Fibroblast of peridontal ligament (primary cell): Measurements from ENCODE around the gene SMIM34.
"Not testable (repeated sequence)": the region's sequence is repeated elsewhere in the genome, so short reads cannot be mapped to it uniquely, and the experiment has no call there.

ENCODE experiments used
- DNase-seq: peaks from one replicate; pipeline ENCODE4 v3.0.0-alpha.2; 2010; ENCODE audit errors: extremely low read depth

The SMIM34 gene, protein sequence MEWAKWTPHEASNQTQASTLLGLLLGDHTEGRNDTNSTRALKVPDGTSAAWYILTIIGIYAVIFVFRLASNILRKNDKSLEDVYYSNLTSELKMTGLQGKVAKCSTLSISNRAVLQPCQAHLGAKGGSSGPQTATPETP

DNA sequence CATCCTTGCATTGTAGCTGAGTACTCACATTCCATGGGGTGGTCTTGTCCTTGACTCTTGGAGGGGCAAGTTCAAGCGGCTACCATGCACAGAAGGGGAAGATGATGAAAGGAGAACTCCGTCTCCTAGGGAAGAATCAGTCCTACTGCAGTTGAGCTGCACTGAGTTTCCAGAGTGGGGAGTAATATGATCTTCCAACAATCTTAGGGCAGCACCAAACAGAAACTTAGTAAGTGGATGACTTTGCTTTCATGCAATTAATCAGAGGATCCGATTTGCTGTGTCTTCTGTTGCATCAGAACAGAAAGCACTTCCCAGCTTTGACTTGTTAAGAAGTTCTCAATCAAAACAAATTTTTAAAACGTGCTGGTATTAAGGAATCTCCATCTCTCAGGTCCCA, at the start of gene SMIM34:
SMIM34 (minus strand) TSS at position 147 of the 400 bp plus-strand sequence; CDS start at position 35, 112 bp downstream.
- not testable (repeated sequence) for DNase-seq

DNA sequence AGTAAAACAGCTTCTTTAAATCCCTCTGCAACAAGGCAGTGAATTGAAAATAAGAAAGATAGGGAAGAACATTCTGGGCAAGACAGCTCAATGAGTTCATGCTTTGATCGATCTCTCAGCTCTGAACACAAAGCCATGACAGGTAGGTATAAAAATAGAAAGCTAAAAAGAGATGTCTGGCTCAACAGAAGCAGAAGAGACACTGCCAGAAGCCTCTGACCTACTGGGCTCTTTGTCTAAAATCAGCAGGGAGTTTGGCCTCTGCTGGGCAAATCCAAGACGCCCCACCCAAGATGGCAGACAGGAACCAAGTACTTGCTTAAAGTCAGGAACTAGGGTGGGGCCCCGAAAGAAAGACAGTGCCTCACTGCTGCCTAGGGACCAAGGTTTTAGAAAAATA, 43.6 kb upstream of the SMIM34 start:
- DNase-seq = not testable (repeated sequence)

DNA sequence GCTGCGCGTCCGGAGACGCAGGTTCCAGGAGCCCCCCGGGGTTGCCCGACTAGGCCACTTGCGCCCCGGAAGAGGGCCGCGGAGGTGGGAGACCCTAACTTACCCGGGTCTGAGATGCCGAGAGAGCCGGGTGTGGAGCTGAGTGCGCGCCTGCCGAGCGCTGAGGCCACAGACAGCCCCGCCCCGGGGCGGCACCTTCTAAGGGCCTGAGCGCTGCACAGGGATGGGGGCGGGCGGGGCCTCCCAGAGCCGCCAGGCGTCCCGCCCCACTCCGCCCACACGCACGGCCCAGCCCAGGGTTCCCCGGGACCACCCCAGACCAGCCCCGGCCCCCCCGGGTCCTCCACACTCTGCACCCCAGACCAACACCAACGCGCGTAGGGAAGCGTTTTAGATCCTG, 35.7 kb upstream of the SMIM34 start:
- not testable (repeated sequence) for DNase-seq

DNA sequence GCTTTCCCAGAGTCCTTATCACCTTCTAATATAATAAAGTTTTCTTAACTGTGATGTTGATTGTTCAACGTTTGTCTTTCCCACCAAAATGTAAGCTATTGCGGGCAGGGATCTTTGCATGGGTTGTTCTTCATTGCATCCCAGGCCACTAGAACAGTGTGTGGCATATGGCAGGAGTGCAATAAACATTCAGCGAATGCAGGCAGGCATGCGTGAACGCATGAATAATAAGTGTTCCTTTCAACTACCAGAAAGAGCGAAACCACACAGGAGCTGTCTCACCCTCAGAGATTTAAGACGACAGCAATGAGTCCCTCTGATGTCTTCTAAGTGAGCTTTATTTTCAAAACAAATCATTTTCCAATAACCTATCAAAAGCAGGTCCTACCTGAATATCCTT, 34.5 kb upstream of the SMIM34 start:
- not testable (repeated sequence) for DNase-seq

DNA sequence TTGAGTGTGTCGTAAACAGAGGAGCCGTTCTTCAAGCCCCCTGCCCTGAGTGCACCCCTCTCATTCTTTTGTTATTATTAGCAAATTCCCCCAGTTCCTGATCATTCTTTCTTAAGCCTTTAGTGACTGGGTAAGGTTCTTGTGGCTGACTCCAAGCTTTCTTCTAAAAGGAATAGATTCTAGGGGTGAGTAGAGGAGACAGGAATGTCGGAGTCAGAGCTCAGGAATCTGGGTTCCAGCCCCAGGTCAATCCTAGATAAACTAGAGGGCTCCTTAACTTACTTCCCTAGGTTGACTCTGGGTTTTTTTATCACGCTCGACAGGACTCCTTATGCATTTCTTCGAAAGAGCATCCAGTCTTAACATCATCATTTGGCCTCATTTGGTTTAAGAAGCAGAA, 32.4 kb upstream of the SMIM34 start:
- DNase-seq = not testable (repeated sequence)

DNA sequence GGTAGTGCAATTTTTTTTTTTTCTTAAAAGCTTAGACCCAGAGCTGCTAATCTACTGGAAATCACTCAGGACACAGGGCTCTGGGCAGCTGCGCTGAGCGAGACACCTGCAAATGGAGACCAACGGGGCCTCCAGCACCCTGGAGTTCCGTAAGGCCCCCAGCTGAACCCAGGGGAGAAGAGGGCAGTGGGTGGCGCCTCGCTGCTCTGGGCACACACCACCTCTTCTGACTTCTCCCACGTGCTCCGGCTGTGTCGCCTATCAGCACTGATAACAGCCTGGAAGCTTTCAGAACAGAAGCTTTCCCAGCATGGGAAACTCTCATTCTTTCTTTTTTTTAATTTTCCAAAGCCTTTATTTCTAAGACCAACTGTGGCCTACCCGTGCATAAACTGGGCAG, 31.9 kb upstream of the SMIM34 start:
- DNase-seq = not testable (repeated sequence)

DNA sequence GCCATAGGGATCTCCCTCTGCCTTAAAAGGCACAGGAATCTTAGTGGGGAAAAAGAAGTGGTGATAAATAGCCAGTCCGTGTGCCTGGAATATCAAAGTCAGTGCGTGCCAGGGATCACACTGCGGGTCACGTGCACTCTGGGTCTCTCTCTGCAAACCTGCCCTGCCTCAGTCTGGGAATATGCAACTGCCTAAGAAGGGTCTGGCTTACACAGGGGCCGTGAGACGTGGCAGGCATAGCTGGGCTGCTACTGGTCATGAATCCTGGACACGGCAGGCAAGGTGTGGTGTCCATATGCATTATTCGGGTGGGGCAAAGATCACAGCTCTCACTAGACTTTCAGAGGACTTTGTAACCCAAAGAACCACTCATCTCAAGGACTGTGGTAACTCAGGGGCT, 23.3 kb upstream of the SMIM34 start:
- DNase-seq = not testable (repeated sequence)

DNA sequence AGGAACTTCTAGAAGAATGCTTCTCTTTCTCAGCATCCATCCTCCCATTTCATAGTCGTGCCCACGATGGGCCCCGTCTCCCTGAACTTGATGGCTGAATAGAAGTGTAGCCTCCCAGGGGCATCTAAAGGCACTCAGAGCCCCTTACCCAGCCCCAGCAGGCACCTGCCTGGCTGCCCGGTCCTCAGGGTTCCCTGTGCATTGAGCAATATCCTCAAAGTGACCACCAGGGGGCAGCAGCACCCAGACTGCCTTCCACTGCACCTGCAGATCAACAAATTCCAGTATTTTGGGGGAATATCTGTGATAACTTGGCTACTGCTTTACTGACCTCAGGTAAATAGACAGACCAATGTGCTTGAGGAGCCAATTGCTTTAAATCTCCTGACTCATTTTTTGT, 19.7 kb upstream of the SMIM34 start:
- not testable (repeated sequence) for DNase-seq

DNA sequence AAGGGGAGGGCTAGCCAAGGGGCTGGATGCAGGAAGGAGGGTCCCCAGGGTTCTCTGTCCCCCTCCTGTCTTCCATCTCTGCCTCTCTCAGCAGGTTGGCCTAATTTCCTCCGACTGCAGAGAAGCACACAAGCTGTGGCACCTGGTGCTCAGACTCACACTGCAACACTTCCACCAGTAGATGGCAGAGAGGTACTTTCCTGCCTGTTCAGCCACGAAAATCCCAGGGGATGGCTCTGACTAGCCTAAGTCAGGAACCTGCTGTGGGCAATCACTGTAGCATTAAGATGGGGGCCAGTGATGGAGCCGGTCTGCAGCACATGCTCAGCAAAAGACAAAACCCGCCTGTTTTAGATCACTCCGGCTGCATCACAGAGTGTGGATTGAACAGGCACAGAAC, 6.0 kb upstream of the SMIM34 start:
- not testable (repeated sequence) for DNase-seq

DNA sequence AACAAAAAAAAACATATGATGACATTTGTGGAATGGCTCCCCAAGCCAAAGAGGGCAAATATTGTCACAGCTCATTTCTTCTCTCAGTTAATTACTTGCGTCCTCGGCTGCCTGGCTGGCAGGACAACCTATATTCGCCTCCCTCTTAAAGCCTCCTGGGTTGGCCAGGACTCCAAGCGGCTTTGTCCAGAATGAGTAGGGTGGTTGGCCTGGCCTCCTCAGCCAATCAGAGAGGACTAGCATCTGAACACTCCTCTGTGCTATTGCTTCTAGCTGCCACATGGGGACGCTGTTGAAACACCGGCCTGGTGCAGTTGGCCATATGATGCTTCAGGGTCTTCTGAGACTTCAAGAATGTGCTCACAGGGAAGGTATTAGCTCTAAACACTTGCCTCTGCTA, 4.7 kb upstream of the SMIM34 start:
- DNase-seq = not testable (repeated sequence)

DNA sequence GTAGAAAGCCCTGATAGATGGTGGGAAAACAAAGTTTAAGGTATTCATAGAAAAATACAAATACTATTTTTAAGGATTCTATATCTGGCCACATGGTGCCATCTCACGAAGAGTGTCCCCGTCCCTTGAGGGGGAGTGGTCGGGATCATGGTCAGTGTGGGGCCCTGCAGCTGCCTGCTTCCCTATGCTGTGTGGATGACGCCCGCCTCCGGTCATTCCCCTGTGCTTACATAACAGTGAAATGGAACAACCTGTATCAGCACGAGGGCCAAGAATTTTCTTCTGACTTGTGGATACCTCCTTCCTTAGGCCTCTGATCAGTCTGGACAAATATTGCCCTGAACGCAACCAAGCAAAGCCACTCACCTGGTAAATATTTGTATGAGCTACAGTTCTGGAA, 3.6 kb upstream of the SMIM34 start:
- not testable (repeated sequence) for DNase-seq

DNA sequence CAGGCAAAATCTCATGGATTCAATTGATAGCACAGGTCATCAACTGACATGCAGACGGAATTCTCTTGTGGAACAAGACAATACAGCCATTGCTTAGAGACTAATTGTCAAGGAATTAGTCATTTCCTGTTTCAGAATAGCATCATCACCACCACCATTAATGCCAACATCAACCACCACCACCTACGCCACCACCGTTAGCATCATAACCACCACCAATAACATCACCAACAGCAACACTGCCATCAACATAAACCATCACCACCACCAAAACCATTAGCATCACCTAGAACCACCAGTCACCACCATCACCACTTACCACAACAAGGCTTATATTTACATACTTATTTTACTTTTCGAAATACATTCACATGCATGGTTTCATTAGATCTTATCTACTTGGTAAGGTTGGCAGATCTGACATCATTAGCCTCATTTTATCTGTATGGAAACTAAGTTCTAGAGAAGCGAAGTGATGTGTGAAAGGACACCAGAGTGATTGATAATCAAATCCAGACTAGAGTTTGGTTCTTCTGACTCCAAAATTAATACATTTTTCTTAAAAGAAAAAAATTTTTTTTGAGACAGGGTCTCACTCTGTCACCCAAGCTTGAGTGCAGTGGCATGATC, 6.2 kb downstream of the SMIM34 start:
- not testable (repeated sequence) for DNase-seq

DNA sequence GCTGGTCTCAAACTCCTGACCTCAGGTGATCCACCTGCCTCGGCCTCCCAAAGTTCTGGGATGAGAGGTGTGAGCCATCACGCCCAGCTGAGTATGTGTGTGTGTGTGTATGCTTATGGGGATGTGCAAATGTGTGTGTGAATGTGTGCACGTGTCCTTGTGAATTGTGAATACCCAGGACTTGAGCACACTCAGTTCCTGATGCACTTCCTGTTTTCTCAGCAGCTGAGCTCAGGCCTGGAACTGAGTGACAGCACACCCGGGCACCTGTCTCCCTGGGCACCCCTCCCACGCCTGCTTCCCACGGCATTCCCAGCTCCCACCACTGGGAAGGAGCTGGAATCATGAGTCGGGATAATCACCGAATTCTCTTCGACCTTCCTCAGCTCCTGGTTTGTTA, 16.5 kb downstream of the SMIM34 start:
- not testable (repeated sequence) for DNase-seq

DNA sequence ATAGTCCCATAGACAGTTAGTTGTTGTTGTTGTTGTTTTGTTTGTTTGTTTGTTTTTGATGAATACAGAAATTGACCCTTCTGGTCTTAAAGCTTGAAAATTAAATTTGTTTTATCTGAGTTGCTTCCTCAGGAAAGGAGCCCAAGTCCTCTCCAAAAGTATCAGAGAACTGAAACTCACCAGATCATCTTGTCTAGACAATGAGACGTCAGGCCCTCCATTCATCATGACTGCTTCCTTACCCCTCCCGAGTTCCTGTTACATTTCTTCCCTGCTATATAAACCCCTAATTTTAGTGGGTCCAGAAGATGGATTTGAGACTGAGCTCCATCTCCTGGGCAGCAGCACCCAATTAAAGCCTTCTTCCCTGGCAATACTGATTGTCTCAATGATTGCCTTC, 17.1 kb downstream of the SMIM34 start:
- DNase-seq = not testable (repeated sequence)

DNA sequence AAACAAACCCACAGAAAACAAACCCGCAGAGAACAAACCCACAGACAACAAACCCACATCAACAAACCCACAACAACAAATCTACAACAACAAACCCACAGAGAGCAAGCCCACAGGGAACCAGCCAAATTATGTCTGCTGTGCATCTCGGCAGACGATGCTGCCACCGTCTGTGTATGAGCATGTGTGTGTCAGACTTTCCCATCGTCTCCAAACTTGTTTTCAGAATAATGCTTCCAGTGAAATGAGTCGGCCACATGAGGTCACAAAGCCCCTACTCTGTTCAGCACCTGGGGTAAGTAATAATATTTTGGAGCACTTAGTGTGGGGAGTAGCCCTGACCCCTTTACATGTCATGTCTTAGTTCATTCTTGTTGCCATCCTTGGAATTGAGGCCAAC, 17.6 kb downstream of the SMIM34 start:
- not testable (repeated sequence) for DNase-seq

DNA sequence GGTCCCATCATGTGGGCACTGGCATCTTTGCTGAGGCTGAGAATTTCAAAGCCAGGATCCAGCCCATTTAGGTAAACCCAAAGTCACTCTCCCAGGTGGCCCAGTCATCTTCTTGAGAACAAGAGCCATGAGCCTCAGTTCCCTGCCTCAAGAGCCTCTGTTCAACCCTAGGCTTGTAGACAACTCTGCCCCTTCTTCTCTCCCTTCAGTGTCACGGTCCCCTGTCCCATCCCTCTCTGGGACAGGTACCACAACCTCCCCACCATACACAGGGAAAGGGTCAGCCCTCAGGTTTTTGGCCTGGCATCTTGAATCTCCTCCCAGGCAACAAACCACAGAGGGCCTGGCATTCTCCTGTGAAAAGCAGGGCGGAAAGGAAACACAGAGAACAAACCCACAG, 18.1 kb downstream of the SMIM34 start:
- DNase-seq = not testable (repeated sequence)

DNA sequence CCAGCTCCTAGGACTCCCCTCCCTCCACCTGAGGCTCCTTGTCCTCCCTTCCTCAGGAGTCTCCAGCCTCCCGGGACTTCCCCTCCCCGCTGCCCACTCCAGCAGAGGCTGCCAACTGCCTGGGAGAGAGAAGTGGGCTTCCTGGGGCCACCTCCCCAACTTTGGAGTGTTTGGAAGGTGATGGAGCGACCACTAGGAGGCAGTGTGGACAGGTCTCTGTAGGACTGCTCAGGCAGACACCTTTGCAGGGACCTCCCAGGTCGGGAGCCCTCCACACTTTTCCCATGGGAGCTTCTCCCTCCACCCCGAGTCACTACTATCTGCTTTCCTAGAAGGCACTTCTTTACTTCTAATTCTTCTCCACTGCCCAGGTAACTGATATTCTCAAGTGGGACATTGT, 19.0 kb downstream of the SMIM34 start:
- not testable (repeated sequence) for DNase-seq

DNA sequence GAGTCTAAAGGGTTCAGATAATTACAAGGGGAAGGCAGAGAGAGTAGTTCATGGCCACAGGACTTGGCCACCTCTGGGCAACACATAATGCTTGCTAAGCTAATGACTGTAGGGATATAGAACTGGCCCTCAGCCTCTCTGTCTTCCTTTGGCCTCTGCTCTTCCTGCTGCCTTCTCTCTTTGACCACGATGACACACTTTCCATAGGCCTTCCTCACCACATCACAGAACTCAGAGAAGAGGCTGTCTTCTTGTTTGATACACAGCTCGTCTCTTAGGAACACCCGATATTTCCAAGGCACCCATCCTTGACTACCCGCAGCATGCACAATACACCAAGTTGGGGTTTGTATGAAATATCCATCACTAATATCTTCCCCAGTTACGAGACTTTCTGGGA, 23.2 kb downstream of the SMIM34 start:
- not testable (repeated sequence) for DNase-seq

DNA sequence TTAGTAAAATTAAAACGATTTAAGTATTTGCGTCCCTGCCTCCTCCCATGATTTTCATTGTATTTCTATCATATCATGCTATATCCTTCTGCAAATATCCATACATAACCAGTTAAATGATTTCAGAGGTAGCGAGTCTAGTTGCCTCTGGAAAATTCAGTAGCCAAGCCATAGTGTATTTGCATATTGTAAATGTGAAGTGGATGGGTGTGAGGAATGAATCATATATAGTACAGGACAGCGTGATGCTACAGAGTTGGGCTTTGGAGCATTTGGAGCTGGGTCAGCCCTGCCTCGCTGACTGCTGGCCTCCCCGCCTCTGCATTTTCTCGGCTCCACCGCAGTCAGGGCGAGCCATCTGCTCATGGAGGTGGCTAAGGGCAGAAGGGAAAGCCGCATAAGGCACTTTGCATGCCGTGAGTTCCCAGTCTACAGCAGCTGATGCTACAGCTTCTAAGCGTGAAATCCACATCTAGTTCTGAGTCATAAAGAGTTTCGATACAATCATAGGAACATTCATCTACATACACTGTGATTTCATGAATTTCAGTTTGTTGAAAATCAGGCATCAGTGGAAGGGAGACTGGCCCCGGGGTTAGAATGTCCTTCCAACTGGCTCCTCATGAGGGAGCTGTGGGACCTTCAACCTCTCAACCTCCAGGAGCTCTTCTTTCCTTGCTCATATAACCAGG, 39.9 kb downstream of the SMIM34 start:
- DNase-seq = not testable (repeated sequence)

DNA sequence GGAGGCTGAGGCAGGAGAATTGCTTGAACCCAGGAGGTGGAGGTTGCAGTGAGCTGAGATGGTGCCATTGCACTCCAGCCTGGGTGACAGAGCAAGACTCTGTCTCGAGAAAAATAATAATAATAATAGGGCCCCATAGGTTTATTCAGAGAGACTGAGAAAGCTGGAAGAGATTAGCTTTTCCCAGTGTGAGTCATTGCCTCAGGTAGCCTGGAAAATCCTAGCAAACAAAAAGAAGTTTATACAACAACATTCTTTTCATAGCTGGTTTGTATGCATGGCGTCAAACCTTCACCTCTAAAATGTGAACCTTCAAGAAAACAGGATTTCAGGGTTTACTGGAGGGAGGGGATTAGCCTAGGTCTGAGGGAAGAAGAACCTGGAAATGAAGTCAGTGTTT, 40.6 kb downstream of the SMIM34 start:
- not testable (repeated sequence) for DNase-seq

DNA sequence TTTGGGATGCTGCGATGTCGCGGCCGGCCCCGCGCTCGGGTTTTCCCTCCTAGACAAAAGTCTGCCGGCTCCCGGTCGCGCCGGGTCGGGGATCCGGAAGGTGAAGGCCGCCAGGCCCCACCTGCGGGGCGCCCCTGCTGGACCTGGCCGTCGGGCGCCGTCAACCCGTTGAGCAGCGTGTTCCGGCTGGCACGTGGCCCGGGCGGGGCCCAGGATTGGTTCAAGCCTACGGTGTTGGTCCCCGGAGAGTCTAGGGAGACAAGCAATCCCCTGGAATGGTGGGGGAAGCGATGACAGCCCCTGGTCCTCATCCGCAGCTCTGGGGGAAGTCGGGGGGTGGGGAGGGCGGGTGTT, 48.2 kb downstream of the SMIM34 start:
- DNase-seq = not testable (repeated sequence)

DNA sequence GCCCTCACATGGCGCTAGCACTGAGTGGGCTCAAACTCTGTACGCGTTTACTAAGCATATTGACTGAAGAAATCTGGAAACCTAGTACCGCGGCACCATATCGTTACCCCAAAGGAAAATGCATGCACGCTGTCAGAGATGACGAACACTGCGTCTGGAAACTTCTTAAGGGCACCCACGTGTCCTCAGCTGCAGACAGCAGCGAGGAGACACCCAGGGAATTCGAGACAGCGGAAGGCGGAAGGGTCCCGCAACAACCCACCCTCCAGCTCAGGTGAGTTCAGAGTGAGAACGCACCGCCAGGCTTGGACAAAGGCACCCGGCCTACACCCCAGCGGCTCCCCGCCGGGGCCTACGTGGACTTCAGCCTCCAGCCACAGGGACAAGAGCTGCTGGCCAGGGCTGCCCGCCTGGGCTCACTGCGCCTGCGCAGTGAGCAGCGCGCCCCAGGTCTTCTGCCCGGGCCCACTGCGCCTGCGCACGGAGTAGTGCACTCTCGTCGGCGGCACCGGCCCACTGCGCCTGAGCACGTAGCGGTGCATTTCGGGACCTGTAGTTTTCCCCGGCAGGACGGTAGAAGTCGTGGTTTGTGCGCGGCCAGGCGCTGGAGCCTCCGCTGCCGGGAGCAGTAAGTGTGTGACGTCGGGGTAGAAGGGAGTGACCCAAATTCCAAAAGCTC, 48.7 kb downstream of the SMIM34 start, which contains the start of gene SMIM11:
SMIM11 (plus strand) TSS at position 568 of the 679 bp plus-strand sequence. CDS start 3,998 bp downstream, outside the sequence.
- not testable (repeated sequence) for DNase-seq
